HG03460 (cell line): ENCODE results near the gene STK10.
"Not testable (repeated sequence)": the region's sequence is repeated elsewhere in the genome, so short reads cannot be mapped to it uniquely, and the experiment has no call there.

Experiments used
- ATAC-seq: cut with Tn5 transposase; IDR thresholded peaks from one replicate; pipeline ENCODE4 v1.9.1; 2021; ENCODE audit not compliant: unreplicated experiment

The STK10 gene

GRCh38 chr5:172188033-172188892, at the start of gene STK10:
TSS of gene STK10 (minus strand) at chr5:172188224. CDS start at chr5:172188042, 182 bp downstream.
- ATAC-seq = peak; percentile 67

- ATAC-seq = no peak
These were observed 48.1 kb upstream of the STK10 start for GRCh38 chr5:172235827-172236736.

DNA sequence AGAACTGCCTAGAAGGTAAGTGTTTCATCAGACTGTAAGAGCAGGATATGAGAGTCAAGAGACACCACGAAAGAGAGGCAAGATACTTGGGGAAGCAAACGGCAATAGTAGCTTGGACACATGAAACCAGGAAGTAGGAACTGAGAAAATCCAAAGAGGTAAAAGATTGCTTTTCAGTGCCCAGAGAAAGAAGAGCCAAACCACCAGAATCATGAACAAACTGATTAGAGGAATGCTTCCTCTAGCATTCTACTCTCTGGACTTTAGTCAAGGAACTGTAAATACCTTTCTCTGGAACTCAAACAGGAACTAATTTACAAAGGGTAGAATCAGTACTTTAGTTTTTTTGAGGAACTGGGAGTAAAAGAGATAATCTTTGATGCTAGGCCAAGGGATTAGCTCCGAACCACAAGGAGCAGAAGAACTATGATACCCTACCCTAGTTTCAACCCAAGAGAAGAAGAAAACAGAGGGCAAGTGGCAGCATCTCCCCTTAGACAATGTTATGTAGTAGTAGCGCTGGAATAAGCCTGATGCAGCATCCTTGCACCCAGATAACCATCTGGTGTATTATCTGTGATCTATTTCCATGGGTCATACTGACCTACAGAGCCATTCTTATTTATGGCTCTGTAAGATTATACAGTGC, 47.2 kb upstream of the STK10 start:
- peak; percentile 74 for ATAC-seq

DNA sequence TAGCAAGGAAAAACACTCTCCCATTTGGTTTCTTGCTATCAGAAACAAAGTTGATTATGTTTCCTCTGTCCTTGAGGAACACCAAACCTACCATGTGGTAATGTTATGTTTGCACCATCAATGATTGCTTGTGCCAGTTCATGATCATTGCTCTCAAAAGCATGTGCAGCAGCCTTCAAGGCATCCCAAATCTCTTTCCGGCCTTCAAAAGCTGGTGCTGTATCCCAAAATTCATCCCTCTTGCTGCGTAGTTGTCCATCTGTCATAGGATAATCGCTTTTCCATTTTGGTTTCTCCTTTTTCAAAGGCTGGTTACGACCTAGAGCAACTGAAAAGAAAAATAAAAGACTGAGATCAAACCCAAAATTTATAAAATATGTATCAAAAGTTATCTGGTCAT, 46.0 kb upstream of the STK10 start:
- ATAC-seq = no peak

GRCh38 chr5:172229904-172230303, 41.9 kb upstream of the STK10 start:
- no peak for ATAC-seq

DNA sequence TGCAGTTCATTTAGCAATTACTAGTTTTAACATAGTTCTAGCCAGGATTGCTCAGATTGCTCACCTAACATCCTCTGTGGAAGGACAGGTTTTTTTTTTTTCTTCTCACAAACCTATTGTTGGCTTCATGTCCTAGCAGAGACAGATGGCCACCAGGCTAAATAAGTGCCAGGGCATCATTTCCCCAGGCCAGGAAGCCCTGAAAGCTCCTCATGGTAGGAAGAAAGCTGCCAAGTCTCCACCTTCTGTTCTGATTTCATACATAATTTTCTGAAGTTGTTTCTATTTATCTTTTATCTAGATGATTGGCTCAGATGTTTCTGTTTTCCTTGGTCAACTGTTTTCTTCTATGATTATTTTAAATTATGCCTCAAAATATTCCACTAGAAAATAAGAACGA, 37.0 kb upstream of the STK10 start:
- ATAC-seq = no peak

- peak; percentile 82 for ATAC-seq
These were observed 36.2 kb upstream of the STK10 start for GRCh38 chr5:172223901-172224873.

- no peak for ATAC-seq
These were observed 31.3 kb upstream of the STK10 start for GRCh38 chr5:172219296-172219695.

GRCh38 chr5:172216345-172216744, 28.3 kb upstream of the STK10 start:
- no peak for ATAC-seq

- ATAC-seq = no peak
These were observed 25.1 kb upstream of the STK10 start for GRCh38 chr5:172213126-172213525.

DNA sequence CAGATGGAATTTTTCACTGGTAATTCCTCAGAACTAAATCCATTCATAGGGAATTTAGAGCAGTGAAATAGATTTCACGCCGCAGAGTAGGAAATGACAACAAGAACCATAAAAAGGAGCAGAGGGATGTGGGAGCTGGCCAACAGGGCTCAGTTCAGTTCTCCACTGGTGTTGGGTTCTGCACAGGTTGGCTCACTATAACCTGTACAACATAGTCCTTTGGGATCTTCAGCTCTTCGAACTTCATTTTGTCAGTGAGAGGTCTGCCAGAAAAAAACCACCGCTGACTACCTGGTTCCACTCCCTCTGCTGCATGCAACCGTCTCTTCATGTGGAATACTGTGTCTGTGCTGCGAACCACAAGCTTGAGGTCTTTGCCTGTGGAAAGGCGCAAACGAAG, 23.7 kb upstream of the STK10 start:
- no peak for ATAC-seq

- ATAC-seq = no peak
These were observed 21.7 kb upstream of the STK10 start for GRCh38 chr5:172209714-172210113.

GRCh38 chr5:172207511-172207910, 19.5 kb upstream of the STK10 start:
- no peak for ATAC-seq

DNA sequence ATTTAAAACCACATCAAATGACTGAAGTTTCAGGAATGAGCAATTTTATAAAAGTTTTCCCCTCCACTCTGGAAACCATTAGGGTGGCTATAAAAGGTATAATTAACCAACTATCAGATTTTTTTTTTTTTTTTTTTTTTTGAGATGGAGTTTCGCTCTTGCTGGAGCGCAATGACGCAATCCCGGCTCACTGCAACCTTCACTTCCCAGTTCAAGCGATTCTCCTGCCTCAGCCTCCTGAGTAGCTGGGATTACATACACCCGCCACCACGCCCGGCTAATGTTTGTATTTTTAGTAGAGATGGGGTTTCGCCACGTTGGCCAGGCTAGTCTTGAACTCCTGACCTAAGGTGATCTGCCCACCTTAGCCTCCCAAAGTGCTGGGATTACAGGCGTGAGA, 18.0 kb upstream of the STK10 start:
- not testable (repeated sequence) for ATAC-seq

DNA sequence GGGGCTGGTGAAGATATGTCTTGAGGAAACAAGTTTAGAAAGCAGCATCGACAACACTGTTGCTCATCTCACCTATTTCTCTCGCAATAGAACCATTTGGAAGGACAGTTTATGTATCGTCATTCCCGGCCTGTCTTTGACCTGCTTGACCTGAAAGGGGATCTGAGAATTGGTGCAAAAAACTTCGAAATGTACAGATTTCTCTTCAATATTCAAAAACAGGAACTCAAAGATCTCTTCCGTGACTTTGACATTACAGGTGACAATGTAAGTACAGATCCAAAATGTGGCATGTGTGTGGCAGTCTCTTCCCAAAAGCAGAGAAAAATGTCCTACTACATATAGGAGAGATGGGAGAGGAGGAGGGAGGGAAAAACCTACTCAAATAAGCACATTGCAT, 12.5 kb upstream of the STK10 start:
- no peak for ATAC-seq

GRCh38 chr5:172199446-172199845, 11.4 kb upstream of the STK10 start:
- ATAC-seq = no peak

- ATAC-seq = not testable (repeated sequence)
These were observed 9.8 kb upstream of the STK10 start for GRCh38 chr5:172197775-172198174.

GRCh38 chr5:172194985-172195774, 7.2 kb upstream of the STK10 start:
- no peak for ATAC-seq

- ATAC-seq = no peak
These were observed 5.8 kb upstream of the STK10 start, which contains the start of gene EFCAB9 for GRCh38 chr5:172193872-172194271. TSS of gene EFCAB9 (plus strand) at chr5:172194172. CDS start at chr5:172194173, 1 bp downstream.
